ENCODE measurements around the gene CBL. TPM values are rescaled to one million over a fixed set of nuclear protein-coding genes. Genes with fewer than 3 reads are reported as not detected.

The CBL gene
- total RNA-seq, 2 experiments from 2014 or later, result 29.3 to 33.2 TPM

GRCh38 chr11:119340335-119341221, 134.4 kb downstream of the CBL start, which contains the start of gene C1QTNF5:
Gene C1QTNF5 (minus strand): TSS chr11:119340883. CDS start chr11:119340397, 486 bp downstream.
- Mint-ChIP-seq H3K9me3 (ENCODE audit: low read depth) (no peaks in the 10 kb centered on the region), H3K27ac (no peak within 1 kb of the TSS), H3K27me3 (peaks cover 27% of the 10 kb centered on the region), H3K36me3 (ENCODE audit: low read depth) (peaks cover 7% of the 10 kb centered on the region), H3K4me3 (no peak within 1 kb of the TSS), H3K4me1 (peaks cover 26% of the 10 kb centered on the region)
- ATAC-seq (no peak), DNase-seq (no peak)
- intact Hi-C loops (cut with DNase I, micrococcal nuclease), result no loop called here
- POLR2A ChIA-PET, result no interaction called here
- CTCF ChIA-PET, result interaction anchor here (0.6 to 3.7 kb wide), 12 partner anchors 9 to 275 kb away, joined by 3 to 69 read pairs (median 3); no protein-coding TSS in a partner anchor

GRCh38 chr11:119341222-119342022, 135.3 kb downstream of the CBL start:
- H3K27ac Mint-ChIP-seq, result no peak overlapping the region
- intact Hi-C loops (cut with DNase I, micrococcal nuclease), result no loop called here
- CTCF ChIA-PET, result interaction anchor here (0.6 to 2.1 kb wide), 5 partner anchors 15 to 129 kb away, joined by 3 to 11 read pairs (median 3); no protein-coding TSS in a partner anchor

GRCh38 chr11:119342023-119342300, 135.8 kb downstream of the CBL start:
- Mint-ChIP-seq H3K9me3 (ENCODE audit: low read depth) (no peaks in the 10 kb centered on the region), H3K4me1 (peaks cover 13% of the 10 kb centered on the region), H3K27ac (no peak overlapping the region), H3K36me3 (ENCODE audit: low read depth) (peaks cover 2% of the 10 kb centered on the region), H3K4me3 (no peak overlapping the region), H3K27me3 (peaks cover 32% of the 10 kb centered on the region)
- ChIA-PET CTCF (interaction anchor here (1.0 to 4.3 kb wide), 3 partner anchors 14 to 41 kb away, joined by 3 to 25 read pairs (median 11); no protein-coding TSS in a partner anchor), POLR2A (no interaction called here)
- DNase-seq, result no peak
- no peak for ATAC-seq
- intact Hi-C loops (cut with DNase I, micrococcal nuclease), result no loop called here

More at GRCh38 chr11:119341222-119342022, 135.3 kb downstream of the CBL start:
- DNase-seq (no peak), ATAC-seq (no peak)
- peaks cover 4% of the 10 kb centered on the region for H3K36me3 Mint-ChIP-seq (ENCODE audit: low read depth)
- no peak overlapping the region for H3K4me3 Mint-ChIP-seq
- POLR2A ChIA-PET, result no interaction called here
- H3K27me3 Mint-ChIP-seq, result peaks cover 28% of the 10 kb centered on the region
- no peaks in the 10 kb centered on the region for H3K9me3 Mint-ChIP-seq (ENCODE audit: low read depth)
- H3K4me1 Mint-ChIP-seq, result peaks cover 18% of the 10 kb centered on the region

- ChIA-PET POLR2A (no interaction called here), CTCF (interaction anchor here (1.0 to 4.3 kb wide), 4 partner anchors 8 to 132 kb away, joined by 4 to 25 read pairs (median 8); partner anchors contain the start of gene RNF26)
- Mint-ChIP-seq H3K27me3 (peaks cover 34% of the 10 kb centered on the region), H3K36me3 (ENCODE audit: low read depth) (peaks cover 2% of the 10 kb centered on the region), H3K4me3 (no peak overlapping the region), H3K4me1 (peaks cover 13% of the 10 kb centered on the region), H3K9me3 (ENCODE audit: low read depth) (no peaks in the 10 kb centered on the region), H3K27ac (no peak overlapping the region)
- intact Hi-C loops (cut with DNase I, micrococcal nuclease), result no loop called here
- DNase-seq (no peak), ATAC-seq (no peak)
Observed at GRCh38 chr11:119342362-119343130, 136.4 kb downstream of the CBL start.

GRCh38 chr11:119343726-119344125, 137.6 kb downstream of the CBL start:
- no peak for ATAC-seq
- no peaks in the 10 kb centered on the region for H3K9me3 Mint-ChIP-seq (ENCODE audit: low read depth)
- intact Hi-C loops (cut with DNase I, micrococcal nuclease), result no loop called here
- ChIA-PET POLR2A (interaction anchor here (0.5 kb wide), 1 partner anchor 554 kb away, joined by 4 read pairs; no protein-coding TSS in a partner anchor), CTCF (interaction anchor here (0.8 to 4.3 kb wide), 4 partner anchors 9 to 131 kb away, joined by 3 to 25 read pairs (median 4); partner anchors contain the start of gene RNF26)
- no peak overlapping the region for H3K4me3 Mint-ChIP-seq
- peaks cover 2% of the 10 kb centered on the region for H3K36me3 Mint-ChIP-seq (ENCODE audit: low read depth)
- peaks cover 33% of the 10 kb centered on the region for H3K27me3 Mint-ChIP-seq
- H3K4me1 Mint-ChIP-seq, result peaks cover 5% of the 10 kb centered on the region
- H3K27ac Mint-ChIP-seq, result no peak overlapping the region
- no peak for DNase-seq

DNA sequence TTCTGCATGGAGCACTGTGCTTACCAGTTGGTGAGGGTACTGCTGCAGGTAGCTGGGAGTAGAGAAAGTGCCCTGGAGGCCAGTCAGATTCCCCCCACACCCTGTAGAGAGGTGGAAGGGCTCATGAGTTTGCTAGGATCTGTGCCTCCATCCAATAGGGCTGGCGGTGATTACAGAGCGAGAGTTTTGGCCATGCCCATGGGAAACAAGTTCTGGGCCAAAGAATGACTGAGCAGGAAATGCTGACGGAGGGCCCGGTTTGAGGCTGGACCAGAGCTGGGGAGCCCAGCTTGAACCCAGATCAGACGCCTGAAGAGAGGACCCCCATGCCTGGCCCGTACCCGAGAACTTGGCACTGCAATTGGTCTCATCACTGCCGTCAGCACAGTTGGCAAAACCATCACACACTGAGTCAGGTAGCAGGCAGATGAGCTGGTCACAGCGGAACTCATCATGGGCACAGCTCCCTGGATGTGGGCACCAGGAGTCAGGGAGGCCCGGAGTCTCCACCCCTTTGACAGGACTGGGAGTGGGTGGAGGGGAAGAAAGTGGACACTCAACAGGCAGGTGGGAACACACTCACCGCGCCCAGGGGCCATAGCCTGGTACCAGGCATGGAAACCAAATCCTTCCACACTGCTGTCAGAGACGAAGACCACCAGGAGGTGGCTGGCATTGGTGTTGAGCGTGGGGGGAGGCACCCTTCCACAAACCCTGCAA, 138.3 kb downstream of the CBL start:
- ChIA-PET POLR2A (interaction anchor here (0.6 to 1.1 kb wide), 2 partner anchors 25 to 102 kb away, joined by 3 read pairs; no protein-coding TSS in a partner anchor), CTCF (interaction anchor here (0.8 to 4.3 kb wide), 2 partner anchors 11 to 38 kb away, joined by 3 to 25 read pairs; no protein-coding TSS in a partner anchor)
- intact Hi-C loops (cut with DNase I, micrococcal nuclease), result no loop called here
- ATAC-seq (no peak), DNase-seq (no peak)
- Mint-ChIP-seq H3K27ac (no peak overlapping the region), H3K4me3 (no peak overlapping the region), H3K27me3 (peaks cover 27% of the 10 kb centered on the region), H3K4me1 (peaks cover 5% of the 10 kb centered on the region), H3K36me3 (ENCODE audit: low read depth) (no peaks in the 10 kb centered on the region), H3K9me3 (ENCODE audit: low read depth) (no peaks in the 10 kb centered on the region)

DNA sequence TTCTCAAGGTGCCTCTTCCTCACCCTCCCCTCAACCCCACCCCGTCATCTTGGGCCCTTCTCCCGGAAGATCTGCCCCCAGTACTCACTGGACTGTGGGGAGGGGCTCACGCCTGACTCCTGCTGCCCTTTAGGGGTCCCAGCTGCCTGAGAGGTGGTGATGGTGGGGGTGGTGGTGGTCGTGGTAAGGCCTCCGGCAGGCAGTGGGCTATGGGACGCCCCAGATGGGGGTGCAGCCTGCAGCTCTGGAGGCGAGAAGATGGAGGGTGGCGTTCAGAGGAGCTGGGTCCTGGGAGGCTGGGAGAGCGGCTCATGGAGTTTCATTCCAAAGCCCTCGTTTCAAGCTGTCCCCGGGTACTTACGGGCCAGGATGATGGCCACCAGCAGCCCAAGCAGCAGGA, 139.5 kb downstream of the CBL start:
- H3K4me1 Mint-ChIP-seq, result peaks cover 9% of the 10 kb centered on the region
- H3K27ac Mint-ChIP-seq, result no peak overlapping the region
- H3K4me3 Mint-ChIP-seq, result no peak overlapping the region
- POLR2A ChIA-PET, result interaction anchor here (1.1 kb wide), 1 partner anchor 26 kb away, joined by 3 read pairs; no protein-coding TSS in a partner anchor
- no peak for DNase-seq
- CTCF ChIA-PET, result interaction anchor here (0.6 to 4.3 kb wide), 3 partner anchors 10 to 64 kb away, joined by 3 to 25 read pairs (median 5); no protein-coding TSS in a partner anchor
- H3K9me3 Mint-ChIP-seq (ENCODE audit: low read depth), result no peaks in the 10 kb centered on the region
- no peaks in the 10 kb centered on the region for H3K36me3 Mint-ChIP-seq (ENCODE audit: low read depth)
- H3K27me3 Mint-ChIP-seq, result peaks cover 27% of the 10 kb centered on the region
- ATAC-seq, result no peak
- intact Hi-C loops (cut with DNase I, micrococcal nuclease), result no loop called here

DNA sequence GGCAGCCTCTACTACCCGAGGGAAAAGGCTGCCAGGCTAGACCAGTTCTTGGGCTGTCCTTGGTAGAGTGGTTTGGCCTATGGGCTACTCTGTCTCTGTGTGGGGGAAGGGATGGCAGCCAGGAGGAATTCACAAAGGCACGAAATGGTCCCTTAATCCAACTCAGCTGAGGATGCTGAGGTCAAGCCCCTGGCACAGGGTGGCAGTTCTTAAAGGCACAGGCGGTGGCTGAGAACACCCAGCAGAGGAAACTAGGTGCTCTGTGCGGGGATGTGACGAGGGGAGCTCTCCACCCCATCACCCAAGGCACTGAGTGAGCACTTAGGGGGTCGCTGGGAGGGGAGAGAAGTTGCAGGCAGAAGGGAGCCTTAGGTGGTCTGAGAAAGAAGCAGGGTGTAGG, 140.5 kb downstream of the CBL start, which contains the start of gene MFRP:
Gene MFRP (minus strand): TSS at position 101 of the 400 bp plus-strand sequence. CDS start 192 bp downstream, outside the sequence.
- H3K4me1 Mint-ChIP-seq, result peaks cover 4% of the 10 kb centered on the region
- POLR2A ChIA-PET, result no interaction called here
- CTCF ChIA-PET, result no interaction called here
- ATAC-seq, result no peak
- no peak within 1 kb of the TSS for H3K4me3 Mint-ChIP-seq
- no peak within 1 kb of the TSS for H3K27ac Mint-ChIP-seq
- DNase-seq, result no peak
- H3K27me3 Mint-ChIP-seq, result peaks cover 26% of the 10 kb centered on the region
- intact Hi-C loops (cut with DNase I, micrococcal nuclease), result no loop called here
- H3K36me3 Mint-ChIP-seq (ENCODE audit: low read depth), result no peaks in the 10 kb centered on the region
- H3K9me3 Mint-ChIP-seq (ENCODE audit: low read depth), result no peaks in the 10 kb centered on the region

DNA sequence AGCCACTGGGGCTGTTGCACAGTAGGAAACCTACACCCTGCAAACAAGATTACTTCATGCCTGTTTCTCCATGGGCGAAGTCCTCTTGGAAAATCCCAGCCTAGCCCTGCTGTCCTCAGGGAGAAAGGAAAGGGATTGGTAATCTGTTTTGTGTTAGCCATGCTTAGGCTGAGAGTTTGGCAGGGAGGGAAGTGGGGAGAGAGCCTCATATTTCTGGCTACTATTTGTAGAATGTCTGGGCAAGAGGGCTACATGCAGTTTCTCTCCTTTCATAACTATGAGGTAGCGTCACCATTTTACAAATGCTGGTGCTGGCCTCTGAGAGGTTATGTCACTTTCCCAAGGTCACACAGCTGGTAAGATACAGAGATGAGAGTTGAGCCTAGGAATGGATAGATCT, 141.1 kb downstream of the CBL start:
- H3K27me3 Mint-ChIP-seq, result peaks cover 26% of the 10 kb centered on the region
- CTCF ChIA-PET, result interaction anchor here (0.6 to 3.9 kb wide), 8 partner anchors 8 to 128 kb away, joined by 3 to 23 read pairs (median 3); no protein-coding TSS in a partner anchor
- POLR2A ChIA-PET, result no interaction called here
- no peak for DNase-seq
- no peaks in the 10 kb centered on the region for H3K36me3 Mint-ChIP-seq (ENCODE audit: low read depth)
- H3K27ac Mint-ChIP-seq, result no peak overlapping the region
- ATAC-seq, result no peak
- no peaks in the 10 kb centered on the region for H3K9me3 Mint-ChIP-seq (ENCODE audit: low read depth)
- H3K4me3 Mint-ChIP-seq, result no peak overlapping the region
- H3K4me1 Mint-ChIP-seq, result peaks cover 4% of the 10 kb centered on the region
- intact Hi-C loops (cut with DNase I, micrococcal nuclease), result no loop called here

- POLR2A ChIA-PET, result interaction anchor here (0.6 kb wide), 1 partner anchor 138 kb away, joined by 6 read pairs; no protein-coding TSS in a partner anchor
- no peak for DNase-seq
- H3K4me3 Mint-ChIP-seq, result no peak overlapping the region
- no peaks in the 10 kb centered on the region for H3K36me3 Mint-ChIP-seq (ENCODE audit: low read depth)
- H3K27ac Mint-ChIP-seq, result no peak overlapping the region
- ATAC-seq, result no peak
- H3K9me3 Mint-ChIP-seq (ENCODE audit: low read depth), result no peaks in the 10 kb centered on the region
- intact Hi-C loops (cut with DNase I, micrococcal nuclease), result no loop called here
- peaks cover 4% of the 10 kb centered on the region for H3K4me1 Mint-ChIP-seq
- CTCF ChIA-PET, result interaction anchor here (0.6 to 3.9 kb wide), 10 partner anchors 8 to 128 kb away, joined by 3 to 23 read pairs (median 3); no protein-coding TSS in a partner anchor
- peaks cover 26% of the 10 kb centered on the region for H3K27me3 Mint-ChIP-seq
Observed at GRCh38 chr11:119347940-119348605, 141.9 kb downstream of the CBL start.
